Stimulated activated CD8-positive, alpha-beta memory T cell treated with anti-CD3 and anti-CD28 coated beads, Interleukin-7, amount 100 ng/mL, for 1 hour (primary cell): ENCODE results near the gene GLB1L3.
"Not testable (repeated sequence)": the region's sequence is repeated elsewhere in the genome, so short reads cannot be mapped to it uniquely, and the experiment has no call there.

ENCODE experiments used
- DNase-seq, 2 donors: peaks; one replicate each; pipeline ENCODE4 v3.0.0-alpha.2; 2020; ENCODE audit warnings: low read depth in 2 of 2

Gene GLB1L3

DNA sequence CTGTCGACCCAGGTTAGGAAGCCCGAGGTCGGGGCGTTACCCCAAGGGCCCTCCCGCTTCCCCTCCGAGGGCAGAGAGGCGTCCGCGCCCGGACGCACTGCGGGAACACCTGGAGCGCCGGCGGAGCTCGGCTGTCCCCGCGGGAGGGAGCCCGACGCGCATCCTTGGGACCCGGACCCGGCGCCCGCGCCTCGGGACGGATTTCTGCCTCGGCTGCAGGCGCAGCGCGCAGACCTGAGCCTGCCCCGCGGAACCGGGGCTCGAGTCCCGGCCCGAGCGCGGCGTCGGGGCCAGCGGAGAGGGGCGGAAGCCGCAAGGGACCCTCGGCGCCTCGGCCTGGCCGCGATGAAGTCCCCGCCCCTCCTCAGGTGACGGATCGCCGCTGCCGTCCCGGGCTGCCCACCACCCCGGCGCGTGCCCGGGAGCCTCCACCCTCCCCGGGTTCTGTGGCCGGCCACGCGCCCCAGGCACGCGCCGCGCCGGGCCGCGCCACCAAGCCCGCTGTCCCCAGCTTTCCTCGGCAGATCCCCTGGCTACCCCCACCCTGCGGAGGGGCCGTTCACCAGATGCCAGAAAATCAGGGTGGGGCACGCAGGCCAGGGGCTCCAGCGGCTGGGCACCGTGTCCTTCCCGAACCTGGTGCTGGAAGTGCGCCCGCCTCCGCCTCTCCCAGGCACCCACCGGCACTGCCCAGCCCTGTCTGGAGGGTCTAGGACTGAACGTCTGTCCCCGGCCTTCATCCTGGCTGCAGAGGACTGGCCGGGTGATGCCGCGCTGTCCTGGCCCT, 410 bp downstream of the GLB1L3 start:
- no peak for DNase-seq

DNA sequence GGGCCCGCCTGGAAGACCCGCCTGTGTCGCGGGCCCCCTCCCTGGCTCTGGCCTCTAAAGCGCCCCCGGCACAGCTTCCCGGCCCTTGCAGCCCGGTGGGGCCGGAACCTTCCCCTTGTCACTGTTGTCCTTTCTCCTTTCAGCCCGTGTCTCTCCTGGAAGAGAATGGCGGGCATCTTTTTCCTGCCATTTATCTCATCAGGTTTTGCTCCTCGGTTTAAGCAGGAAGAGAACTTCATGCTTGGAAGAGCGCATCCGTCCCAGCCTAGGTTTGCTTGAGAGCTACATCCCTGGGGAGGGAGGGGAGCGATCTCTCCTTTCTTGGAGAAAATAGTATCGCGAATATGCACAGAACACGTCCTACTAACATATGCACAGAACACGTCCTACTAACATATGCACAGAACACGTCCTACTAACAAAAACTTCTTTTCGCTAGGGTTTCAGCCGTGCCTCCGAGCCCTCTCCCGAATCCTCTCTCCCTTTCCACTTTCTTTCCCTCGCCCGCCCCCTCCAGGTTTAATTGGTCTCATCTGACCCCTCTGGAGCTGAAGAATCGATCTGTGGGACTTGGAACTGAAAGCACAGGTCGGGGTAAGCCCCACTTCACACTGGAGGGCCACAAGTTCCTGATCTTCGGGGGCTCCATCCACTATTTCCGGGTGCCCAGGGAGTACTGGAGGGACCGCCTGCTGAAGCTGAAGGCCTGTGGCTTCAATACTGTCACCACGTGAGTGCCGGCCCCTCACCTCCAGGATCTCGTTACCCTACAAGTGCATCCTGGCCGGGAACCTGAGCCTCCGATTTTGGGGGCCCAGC, 1.2 kb downstream of the GLB1L3 start:
- DNase-seq, result no peak

DNA sequence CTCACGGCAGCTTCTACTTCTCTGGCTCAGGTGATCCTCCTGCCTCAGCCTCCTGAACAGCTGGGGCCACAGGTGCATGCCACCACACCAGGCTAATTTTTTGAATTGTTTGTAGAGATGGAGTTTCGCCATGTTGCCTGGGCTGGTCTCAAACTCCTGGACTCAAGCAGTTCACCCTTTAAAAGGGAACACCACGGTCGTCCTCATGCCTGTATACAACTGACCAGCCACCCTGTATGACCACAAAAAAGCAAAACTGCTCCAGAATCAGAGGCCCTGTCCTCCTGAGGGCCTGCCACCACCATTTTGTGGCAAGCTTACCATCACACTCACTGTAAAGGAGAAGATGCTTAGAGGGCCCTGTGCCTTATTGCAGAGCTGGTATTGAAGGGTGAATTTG, 2.2 kb downstream of the GLB1L3 start:
- no peak for DNase-seq

DNA sequence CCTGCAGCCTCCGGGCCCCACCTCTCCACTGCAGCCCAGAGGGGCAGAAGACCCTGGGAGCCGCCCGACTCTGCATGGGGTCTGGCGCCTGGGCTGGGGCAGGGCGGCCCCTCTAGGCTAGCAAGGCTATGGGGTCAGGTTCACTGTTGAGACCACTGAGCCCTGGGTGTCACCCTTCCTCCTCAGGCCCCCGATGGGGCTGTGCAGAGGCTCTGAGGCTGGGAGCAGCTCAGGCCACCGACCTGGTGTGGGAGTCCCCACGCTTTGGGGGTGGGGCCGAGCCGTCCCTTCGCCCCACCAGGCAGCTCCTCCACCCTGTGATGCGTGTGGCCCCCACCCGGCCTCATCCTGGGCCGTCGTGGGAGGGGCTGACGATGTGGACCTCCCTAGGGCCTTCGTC, 5.5 kb downstream of the GLB1L3 start:
- not testable (repeated sequence) for DNase-seq

DNA sequence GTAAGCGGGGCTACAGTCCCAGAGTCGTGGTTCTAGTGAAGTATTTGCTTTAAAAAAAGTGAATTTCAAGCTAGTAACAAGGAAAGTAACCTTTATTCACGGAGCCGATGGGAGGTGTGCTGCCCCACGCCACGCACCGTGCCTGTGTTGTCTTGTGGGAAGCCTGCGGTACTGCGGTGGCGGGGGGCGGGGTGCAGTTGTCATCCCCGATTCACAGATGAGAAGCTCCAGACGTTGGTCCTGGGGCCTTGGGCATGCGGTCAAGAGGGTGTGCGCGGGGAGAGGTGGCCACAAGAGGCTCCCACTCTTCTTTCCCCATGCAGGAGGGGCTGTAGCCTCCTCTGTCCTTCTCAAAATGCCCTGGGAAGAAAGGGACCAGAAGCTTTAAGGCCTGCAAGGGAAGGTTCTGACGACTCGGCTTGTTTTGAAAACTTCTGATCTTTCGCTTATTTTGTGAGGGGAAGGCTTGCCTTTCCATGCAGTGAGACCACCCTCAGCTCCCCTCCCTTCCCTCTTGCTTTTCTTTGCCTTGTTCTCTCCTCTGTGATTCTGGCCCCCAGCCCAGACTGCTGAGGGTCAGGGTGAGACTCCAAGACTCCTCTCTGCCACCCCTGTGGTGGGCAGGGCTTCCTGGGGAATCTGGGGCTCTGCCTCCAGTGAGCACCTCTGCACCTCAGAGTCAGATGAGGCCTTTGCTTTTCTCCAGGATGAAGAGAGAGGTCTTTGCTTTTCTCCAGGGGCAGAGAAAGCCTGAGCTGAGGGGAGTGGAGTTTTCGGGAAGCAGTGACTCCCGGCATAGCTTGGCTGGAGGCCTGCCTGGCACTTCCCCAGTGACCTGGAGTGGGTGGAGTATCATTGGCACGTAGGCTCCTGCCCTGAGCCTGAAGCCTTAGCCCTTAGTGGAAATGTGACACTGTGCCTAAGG, 6.2 kb downstream of the GLB1L3 start:
- DNase-seq, result no peak

DNA sequence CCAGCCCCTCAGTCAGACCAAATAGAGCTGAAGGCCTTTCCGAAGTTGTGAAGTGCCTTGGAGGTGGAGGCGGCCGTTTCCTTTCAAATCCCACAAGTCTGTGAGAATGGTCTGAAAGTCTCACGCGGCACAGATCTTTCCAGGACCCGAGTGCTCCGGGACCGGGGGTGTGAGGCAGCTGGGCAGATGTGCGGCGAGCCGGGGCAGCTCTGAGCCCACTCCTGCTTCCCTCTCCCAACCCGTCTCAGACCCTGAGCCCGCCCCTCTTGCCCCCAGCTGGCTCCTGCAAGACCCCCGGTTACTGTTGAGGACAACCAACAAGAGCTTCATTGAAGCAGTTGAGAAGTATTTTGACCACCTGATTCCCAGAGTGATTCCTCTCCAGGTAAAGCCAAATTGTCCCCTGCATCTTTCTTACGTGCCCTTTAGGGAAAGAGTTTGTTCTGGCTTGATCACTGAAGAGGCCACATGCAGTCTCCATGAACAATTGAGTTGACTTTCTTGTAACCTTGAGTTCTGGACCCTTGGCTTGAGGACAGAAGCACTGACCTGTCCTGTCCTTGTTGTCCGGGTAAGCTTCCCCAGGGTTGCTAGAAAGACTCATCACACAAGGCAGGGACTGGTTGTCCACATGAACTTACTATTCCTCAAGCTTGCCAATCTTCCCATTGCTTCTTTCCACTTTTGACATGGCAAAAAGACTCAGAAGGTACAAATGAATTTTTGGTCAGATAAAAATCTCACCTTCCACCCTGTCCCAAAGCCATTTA, 7.5 kb downstream of the GLB1L3 start:
- DNase-seq, result no peak

DNA sequence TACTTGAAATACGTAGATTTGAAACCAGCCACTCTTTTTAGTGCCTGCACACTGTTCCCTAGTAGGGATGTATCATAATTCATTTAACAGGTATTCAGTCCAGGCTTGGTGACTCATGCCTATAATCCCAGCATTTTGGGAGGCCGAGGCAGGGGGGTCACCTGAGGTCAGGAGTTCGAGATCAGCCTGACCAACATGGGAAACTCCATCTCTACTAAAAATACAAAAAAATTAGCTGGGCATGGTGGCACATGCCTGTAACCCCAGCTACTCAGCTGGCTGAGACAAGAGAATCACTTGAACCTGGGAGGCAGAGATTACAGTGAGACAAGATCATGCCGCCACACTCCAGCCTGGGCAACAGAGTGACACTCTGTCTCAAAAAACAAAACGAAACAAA, 8.2 kb downstream of the GLB1L3 start:
- DNase-seq, result not testable (repeated sequence)

DNA sequence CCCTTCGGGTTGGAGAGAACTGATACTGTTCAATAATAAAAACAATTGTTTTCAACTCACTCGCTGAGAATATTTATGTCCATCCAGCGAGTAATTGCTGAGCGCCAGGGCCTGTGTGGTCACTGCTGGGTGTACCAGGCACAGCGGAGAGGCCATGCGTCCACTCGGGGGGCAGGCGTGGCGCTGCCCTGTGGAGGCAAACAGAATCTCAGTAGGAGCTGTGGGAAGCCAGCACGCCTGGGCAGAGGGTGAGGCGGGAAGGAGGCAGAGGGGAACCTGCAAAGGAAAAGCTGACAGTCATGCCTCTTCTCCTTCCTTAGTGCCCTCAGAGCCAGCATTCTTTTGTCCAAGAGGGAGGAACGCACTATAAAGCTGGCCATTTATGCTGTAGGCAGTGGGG, 11.4 kb downstream of the GLB1L3 start:
- DNase-seq, result no peak

DNA sequence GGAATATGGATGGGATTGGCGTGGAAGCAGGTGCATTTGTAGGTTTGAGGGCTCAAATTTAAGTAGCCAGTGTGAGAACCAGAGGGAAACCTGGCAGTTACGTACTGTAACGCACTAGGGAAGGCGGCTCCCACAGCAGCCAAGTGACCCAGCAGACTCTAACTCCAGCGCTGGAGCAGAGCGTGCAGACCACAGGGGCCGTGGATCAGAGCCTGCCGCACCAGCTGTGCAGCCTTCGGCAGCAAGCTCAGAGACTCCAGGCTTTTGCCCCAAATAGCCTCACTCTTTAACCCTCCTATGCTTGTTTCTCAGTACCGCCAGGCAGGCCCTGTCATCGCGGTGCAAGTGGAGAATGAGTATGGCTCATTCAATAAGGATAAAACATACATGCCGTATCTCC, 12.3 kb downstream of the GLB1L3 start:
- DNase-seq, result no peak

DNA sequence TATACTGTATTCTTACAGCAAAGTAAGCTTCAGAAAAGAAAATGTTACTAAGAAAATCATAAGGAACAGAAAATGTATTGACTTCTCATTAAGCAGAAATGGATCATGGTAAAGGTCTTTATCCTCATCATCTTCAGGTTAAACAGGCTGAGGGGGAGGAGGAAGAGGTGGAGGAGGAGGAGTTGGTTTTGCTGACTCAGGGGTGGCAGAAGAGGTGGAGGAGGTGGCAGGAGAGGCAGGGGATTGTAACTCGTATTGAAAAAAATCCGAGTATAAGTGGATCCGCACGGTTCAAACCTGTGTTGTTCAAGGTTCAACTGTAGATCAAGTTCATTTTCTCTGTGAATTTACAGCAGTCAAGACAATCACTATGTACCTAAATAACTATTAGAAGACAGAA, 13.0 kb downstream of the GLB1L3 start:
- no peak for DNase-seq

DNA sequence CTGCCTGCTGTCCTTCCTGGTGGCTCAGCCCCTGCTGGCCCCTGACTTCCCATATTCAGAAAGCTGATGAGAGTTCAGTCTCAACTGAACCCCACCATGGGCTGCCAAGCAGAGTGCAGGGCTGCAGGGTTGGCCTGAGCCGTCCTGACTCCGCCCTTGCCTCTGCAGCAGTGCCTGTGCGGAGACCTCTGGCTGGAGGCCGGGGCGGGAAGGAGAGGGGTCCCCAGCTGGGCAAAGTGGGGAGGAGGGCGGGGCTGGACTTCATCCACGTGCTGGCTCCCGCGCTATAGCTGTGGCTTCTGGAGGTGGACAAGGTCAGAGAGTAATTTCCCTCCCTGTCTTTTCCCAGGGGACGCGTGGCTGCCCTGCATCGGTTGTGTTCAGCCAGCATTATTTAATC, 13.6 kb downstream of the GLB1L3 start:
- DNase-seq, result no peak

DNA sequence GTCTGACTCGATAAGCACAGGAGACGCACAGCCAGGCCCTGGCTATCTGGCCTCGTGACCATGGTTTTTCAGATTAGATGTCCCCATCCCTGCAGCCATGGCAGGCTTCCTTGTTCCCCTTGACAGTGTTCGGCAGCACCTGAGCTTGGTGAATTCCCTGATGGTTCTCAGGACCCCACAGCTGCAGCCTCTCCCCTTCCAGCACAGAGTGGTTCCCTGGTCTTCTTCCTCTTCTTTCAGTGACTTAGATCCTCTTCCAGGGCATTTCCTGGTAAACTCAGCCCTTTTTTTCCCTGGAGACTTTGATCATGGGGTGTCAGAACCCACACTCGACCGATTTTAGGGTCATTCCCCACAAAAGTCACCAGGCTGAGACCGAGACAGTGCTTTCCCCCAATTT, 14.5 kb downstream of the GLB1L3 start:
- DNase-seq, result no peak

DNA sequence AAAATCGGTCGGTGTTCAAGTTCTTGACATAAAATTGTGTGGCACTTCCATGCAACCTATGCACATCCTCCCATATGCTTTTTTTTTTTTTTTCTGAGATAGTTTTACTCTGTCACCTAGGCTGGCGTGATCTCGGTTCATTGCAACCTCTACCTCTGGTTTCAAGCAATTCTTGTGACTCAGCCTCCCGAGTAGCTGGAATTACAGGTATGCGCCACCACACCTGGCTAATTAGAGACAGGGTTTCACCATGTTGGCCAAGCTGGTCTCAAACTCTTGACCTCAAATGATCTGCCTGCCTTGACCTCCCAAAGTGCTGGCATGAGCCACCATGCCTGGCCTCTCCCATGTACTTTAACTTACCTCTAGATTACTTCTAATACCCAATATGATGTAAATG, 15.0 kb downstream of the GLB1L3 start:
- DNase-seq, result no peak

DNA sequence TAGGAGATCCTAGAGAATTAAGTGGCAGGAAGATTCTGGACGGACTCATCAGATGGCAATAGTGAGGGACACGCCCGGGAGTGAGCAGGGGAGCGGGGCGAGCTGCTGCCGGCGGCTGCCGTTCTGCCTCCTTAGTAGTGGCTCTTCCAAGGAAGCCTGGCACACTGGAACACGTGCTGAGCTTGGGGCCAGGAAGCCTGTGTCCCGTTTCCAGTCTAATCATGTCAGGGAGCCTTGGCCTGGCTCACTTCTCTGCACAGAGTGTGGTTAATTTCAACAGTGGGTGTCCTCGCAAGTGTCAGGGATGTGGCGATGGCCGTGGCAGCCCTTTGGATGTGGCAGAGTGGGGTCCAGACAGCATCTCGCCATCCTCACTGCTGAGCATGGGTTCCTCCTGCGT, 16.5 kb downstream of the GLB1L3 start:
- no peak for DNase-seq

DNA sequence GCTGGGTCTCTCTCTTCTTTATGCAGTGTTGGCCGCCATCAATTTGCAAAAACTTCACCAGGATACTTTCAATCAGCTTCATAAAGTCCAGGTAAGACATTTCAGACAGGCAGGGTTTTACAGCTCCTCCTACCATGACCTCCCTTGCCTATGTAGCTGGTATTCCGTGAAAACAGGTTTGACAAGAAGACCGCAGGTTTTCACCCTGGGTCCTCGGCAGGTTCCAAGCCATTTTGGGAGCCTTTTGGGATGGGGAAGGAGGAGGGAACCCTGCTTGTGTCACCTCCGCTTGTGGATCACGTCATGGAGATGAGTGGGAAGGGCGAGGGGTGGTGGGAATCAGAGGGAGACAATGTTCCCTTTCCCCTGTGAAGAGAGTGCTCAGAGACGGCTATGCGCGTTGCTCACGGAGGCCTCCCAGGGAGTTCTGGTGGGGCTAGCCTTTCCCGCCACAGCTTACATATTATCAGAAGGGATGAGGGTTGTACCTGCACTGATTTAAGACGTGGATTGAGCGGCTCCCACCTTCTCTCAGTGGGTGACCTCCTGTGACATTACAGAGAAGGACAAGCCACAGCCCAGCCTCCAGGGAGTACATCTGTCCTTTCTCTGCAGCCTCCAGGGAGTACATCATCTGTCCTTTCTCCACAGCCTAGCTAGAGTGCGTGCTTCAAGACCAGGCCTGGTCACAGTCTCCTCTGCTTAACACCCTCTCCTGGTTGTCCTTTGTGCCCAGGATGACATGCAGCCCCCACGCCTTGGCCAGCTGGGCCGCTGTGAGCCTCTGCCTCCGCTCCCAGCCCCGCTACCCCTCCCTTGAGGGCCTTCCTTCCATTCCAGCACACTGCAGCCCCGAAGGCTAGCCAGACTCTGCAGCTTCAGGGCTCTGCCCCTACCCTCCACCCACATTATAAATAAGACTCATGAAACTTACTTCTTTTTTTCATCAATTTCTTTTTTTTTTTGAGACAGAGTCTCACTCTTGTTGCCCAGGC, 17.2 kb downstream of the GLB1L3 start:
- no peak for DNase-seq

DNA sequence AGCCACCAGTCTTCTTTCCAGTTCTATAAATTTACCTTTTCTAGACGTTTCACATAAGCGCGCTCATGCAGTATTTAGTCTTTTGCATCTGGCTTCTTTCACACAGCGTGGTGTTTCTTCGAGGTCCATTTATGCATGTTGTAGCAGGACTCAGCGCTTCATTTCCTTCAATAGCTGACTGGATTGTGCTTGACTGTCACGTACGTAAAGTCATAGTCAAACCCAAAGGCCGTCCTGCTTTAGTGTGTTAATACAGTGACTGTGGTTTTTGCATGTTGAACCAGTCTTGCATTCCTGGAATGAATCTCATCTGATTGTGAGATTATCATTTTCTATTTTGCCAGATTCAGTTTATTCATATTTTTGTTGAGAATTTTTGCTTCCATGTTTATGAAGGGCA, 18.5 kb downstream of the GLB1L3 start:
- DNase-seq, result no peak

DNA sequence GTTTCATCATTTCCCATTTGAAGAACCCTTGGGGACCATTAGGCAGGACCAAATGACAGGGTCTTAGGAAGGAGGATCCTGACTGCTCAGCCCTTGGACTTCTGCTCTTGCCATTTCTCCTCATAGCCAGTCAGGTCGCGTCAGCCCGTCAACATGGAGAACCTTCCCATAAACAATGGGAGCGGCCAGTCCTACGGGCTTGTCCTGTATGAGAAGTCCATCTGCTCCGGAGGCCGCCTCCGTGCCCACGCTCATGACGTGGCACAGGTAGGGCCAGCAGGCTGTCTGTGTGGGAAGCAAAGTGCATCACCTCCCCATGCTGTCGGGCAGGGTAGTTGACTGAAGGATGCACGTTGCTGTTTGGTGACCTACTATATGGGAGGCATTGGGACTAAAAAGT, 36.0 kb downstream of the GLB1L3 start:
- DNase-seq, result no peak

DNA sequence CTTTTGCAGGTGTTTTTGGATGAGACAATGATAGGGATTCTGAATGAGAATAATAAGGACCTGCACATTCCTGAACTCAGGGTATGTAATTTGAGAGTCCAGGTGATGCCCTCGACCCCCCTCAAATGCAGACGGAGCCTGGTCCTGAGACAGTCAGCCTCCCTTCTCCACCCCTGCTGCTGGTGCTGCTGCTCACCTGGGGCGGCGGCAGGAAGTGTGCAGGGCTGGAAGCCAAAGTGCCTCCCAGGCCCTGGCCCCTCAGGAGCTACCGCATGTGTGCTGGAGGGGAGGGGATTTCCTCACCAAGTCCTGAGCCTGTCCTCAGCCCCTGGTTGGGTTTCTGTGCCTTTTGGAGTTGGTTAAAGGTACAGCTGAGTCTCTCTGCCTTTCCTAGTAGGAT, 36.6 kb downstream of the GLB1L3 start:
- DNase-seq, result no peak

DNA sequence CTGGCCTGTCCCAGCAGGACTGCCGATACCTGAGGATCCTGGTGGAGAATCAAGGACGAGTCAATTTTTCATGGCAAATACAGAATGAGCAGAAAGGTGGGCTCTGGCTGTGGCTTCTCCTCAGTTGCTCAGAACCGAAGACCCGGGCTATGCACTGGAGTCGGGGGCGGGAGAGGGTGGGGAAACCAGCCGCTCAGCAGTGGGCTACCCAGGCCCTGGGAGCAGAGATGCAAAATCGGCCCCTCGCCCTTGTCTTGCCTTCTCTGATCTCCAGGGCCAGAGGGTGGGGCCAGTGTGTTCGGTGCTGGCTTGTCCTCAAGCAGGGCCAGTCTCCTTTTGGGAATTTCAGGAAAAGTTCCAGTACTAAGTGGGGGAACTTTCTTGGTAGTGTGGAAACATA, 37.2 kb downstream of the GLB1L3 start:
- DNase-seq, result no peak
